AG04450 (cell line): Measurements from ENCODE around the gene ABCG4. TPM values are rescaled to one million over a fixed set of nuclear protein-coding genes. Genes with fewer than 3 reads are reported as not detected.
A peak's percentile ranks its signal among the peaks of the same experiment; 100 is the strongest.

Experiments
- CTCF ChIA-PET: fragments of 300-600, 350-600 bp; formaldehyde crosslinking; extraction: SDS; loops from one replicate; lab custom pipeline; 2022; ENCODE audit warnings: antibody characterized with exemption, inconsistent platforms; lab: Charles Lee
- POLR2A ChIA-PET: fragments of 350-600 bp; formaldehyde crosslinking; extraction: SDS; loops from one replicate; lab custom pipeline; 2021; ENCODE audit warnings: antibody characterized with exemption, inconsistent platforms; lab: Yijun Ruan, JAX
- DNase-seq: peaks from one replicate; pipeline ENCODE4 v3.0.0-alpha.2; 2011; ENCODE audit warnings: low read depth, low spot score
- H3K27ac ChIP-seq: one replicate; pipeline ENCODE4 v1.5.1; 2012; ENCODE audit warnings: low read depth, low read length, control low read depth
- H3K27me3 ChIP-seq: one replicate; pipeline ENCODE4 v1.6.0; 2012; ENCODE audit warnings: low read length; ENCODE audit not compliant: control insufficient read depth, insufficient read depth
- H3K4me3 ChIP-seq: 2 replicates; pipeline ENCODE4 v1.5.1; 2011; ENCODE audit warnings: mild to moderate bottlenecking, low read depth, low read length, control low read depth
- H3K9me3 ChIP-seq: 2 replicates; pipeline ENCODE4 v1.5.1; 2012; ENCODE audit warnings: low read length; ENCODE audit not compliant: control insufficient read depth, insufficient read depth
- CTCF ChIP-seq: IDR thresholded peaks from 2 replicates; pipeline ENCODE4 v1.5.1; 2011; ENCODE audit warnings: low read depth, low read length, control low read depth, inconsistent platforms
- polyA plus RNA-seq: library from polyadenylated mRNA; depleted of rRNA; stranded (reverse); fragments of >200 nt; gene quantifications from 2 replicates; pipeline ENCODE4 v1.2.3, GENCODE V29; 2011

ABCG4 gene
- polyA plus RNA-seq, 1 experiment = 0.21 TPM

GRCh38 chr11:119118227-119118626 is 30.6 kb upstream of the ABCG4 start:
- Histone ChIP-seq H3K4me3 (no peak overlapping the region), H3K9me3 (no peaks in the 10 kb centered on the region; the same call in 1 of the 2 replicates), H3K27ac (no peak overlapping the region), H3K27me3 (no peaks in the 10 kb centered on the region)
- DNase-seq = no peak
- ChIA-PET CTCF (interaction anchor here (0.9 to 2.1 kb wide), 4 partner anchors 16 to 222 kb away, joined by 3 to 7 read pairs (median 4); partner anchors contain the start of genes C1QTNF5, CBL and DPAGT1), POLR2A (no interaction called here)
- TF ChIP-seq CTCF = no peak

GRCh38 chr11:119118946-119119345 is 29.9 kb upstream of the ABCG4 start:
- Histone ChIP-seq H3K4me3 (no peak overlapping the region), H3K27me3 (no peaks in the 10 kb centered on the region), H3K9me3 (no peaks in the 10 kb centered on the region; the same call in 1 of the 2 replicates), H3K27ac (no peak overlapping the region)
- no peak for TF ChIP-seq CTCF
- POLR2A ChIA-PET = interaction anchor here (2.9 kb wide), 1 partner anchor 12 kb away, joined by 11 read pairs; the partner anchor contains the start of gene C2CD2L
- no peak for DNase-seq
- CTCF ChIA-PET = interaction anchor here (0.9 to 2.1 kb wide), 4 partner anchors 17 to 222 kb away, joined by 3 to 7 read pairs (median 4); partner anchors contain the start of genes C1QTNF5, CBL and DPAGT1

- Histone ChIP-seq H3K27ac (peak overlapping the region; percentile 70), H3K4me3 (peak overlapping the region; percentile 64), H3K9me3 (no peaks in the 10 kb centered on the region; the same call in 1 of the 2 replicates), H3K27me3 (no peaks in the 10 kb centered on the region)
- CTCF ChIA-PET = interaction anchor here (0.6 to 1.2 kb wide), 3 partner anchors 85 to 237 kb away, joined by 3 to 9 read pairs (median 4); partner anchors contain the start of gene CBL
- no peak for TF ChIP-seq CTCF
- POLR2A ChIA-PET = interaction anchor here (0.5 to 2.9 kb wide), 4 partner anchors 13 to 53 kb away, joined by 3 to 13 read pairs (median 7); partner anchors contain the start of genes C2CD2L and VPS11
- peak; percentile 53 for DNase-seq
Measured at GRCh38 chr11:119120639-119121007, 28.2 kb upstream of the ABCG4 start.

- H3K9me3 ChIP-seq = no peaks in the 10 kb centered on the region; the same call in 1 of the 2 replicates
- CTCF ChIA-PET = interaction anchor here (0.6 to 1.2 kb wide), 9 partner anchors 17 to 573 kb away, joined by 3 to 6 read pairs (median 4); partner anchors contain the start of genes CBL and DPAGT1
Measured at GRCh38 chr11:119121008-119121810, 27.6 kb upstream of the ABCG4 start, which contains the start of gene HINFP. Gene HINFP (plus strand): TSS chr11:119121580. CDS start chr11:119126945, 5,365 bp downstream.

More at GRCh38 chr11:119121008-119121810, 27.6 kb upstream of the ABCG4 start, which contains the start of gene HINFP:
- Histone ChIP-seq H3K4me3 (peak within 1 kb of the TSS; percentile 100), H3K27me3 (no peaks in the 10 kb centered on the region), H3K27ac (peak within 1 kb of the TSS; percentile 70)
- no peak for TF ChIP-seq CTCF
- POLR2A ChIA-PET = interaction anchor here (0.6 to 2.9 kb wide), 8 partner anchors 14 to 719 kb away, joined by 3 to 13 read pairs (median 4); partner anchors contain the start of genes C2CD2L, DPAGT1, MCAM and VPS11
- DNase-seq = peak; percentile 97
